Erythroblast (primary cell): ENCODE data around the gene ANGPT4.

ENCODE experiments used
- GATA1 ChIP-seq: IDR thresholded peaks from 2 replicates; pipeline ENCODE4 v1.6.1; 2011; ENCODE audit warnings: low read depth, mild to moderate bottlenecking, control low read depth, low read length, moderate library complexity
- POLR2A ChIP-seq: IDR thresholded peaks from 2 replicates; pipeline ENCODE4 v1.6.1; 2011; ENCODE audit warnings: mild to moderate bottlenecking, low read length

- no peak for TF ChIP-seq POLR2A
- no peak for TF ChIP-seq GATA1
These were observed 29.7 kb upstream of the ANGPT4 start for GRCh38 chr20:945841-946240.
